Panc1 (cell line): ENCODE results near the gene AGBL3. TPM values are rescaled to one million over a fixed set of nuclear protein-coding genes. Genes with fewer than 3 reads are reported as not detected.

Experiments
- ATAC-seq: fragments of 200-7000 bp; cut with Tn5 transposase; 2 replicates; pipeline ENCODE4 v1.9.1; 2020; ENCODE audit warnings: mild to moderate bottlenecking, moderate library complexity
- BruUV-seq: library from RNA; stranded (reverse); fragments of 400-500 nt; replicated peaks from 2 replicates; lab custom pipeline; 2021; lab: Mats Ljungman, UMichigan
- CTCF ChIA-PET: fragments of 300-600 bp; sonication (Branson Sonifier 250); formaldehyde crosslinking; loops from one replicate; lab custom pipeline; 2022; ENCODE audit warnings: antibody characterized with exemption; lab: Charles Lee
- POLR2A ChIA-PET: fragments of 300-600 bp; sonication (Branson Sonifier 250); formaldehyde crosslinking; loops from one replicate; lab custom pipeline; 2022; ENCODE audit warnings: antibody characterized with exemption; lab: Charles Lee
- DNase-seq: peaks from one replicate; pipeline ENCODE4 v3.0.0-alpha.2; 2010; ENCODE audit warnings: low read depth, low spot score
- H3K27ac ChIP-seq: 2 replicates; pipeline ENCODE4 v1.5.1; 2011; ENCODE audit warnings: mild to moderate bottlenecking, low read length, inconsistent platforms
- H3K27me3 ChIP-seq: fragments of 200-500 bp; sonication (Bioruptor generic); 2 replicates; pipeline ENCODE4 v1.6.0; 2014; ENCODE audit warnings: low read length, inconsistent platforms; ENCODE audit not compliant: control insufficient read depth, insufficient read depth
- H3K36me3 ChIP-seq: fragments of 200-500 bp; sonication (Bioruptor generic); 2 replicates; pipeline ENCODE4 v1.5.1; 2014; ENCODE audit warnings: inconsistent platforms, mild to moderate bottlenecking, low read length, moderate library complexity; ENCODE audit not compliant: control insufficient read depth, insufficient read depth
- H3K4me1 ChIP-seq: 2 replicates; pipeline ENCODE4 v1.5.1; 2011; ENCODE audit warnings: inconsistent platforms, mild to moderate bottlenecking, low read length, moderate library complexity; ENCODE audit not compliant: control insufficient read depth, insufficient read depth
- H3K4me3 ChIP-seq, 2 experiments: 2 replicates each; pipeline ENCODE4 v1.5.1; 2011 to 2012; ENCODE audit warnings: low read depth in 2 of 2, low read length in 2 of 2, mild to moderate bottlenecking in 2 of 2, inconsistent platforms in 1 of 2, moderate library complexity in 1 of 2
- H3K9me3 ChIP-seq: fragments of 200-500 bp; sonication (Bioruptor generic); 2 replicates; pipeline ENCODE4 v1.5.1; 2014; ENCODE audit warnings: low read depth, mild to moderate bottlenecking, inconsistent platforms, low read length, moderate library complexity; ENCODE audit not compliant: control insufficient read depth, insufficient read depth
- POLR2AphosphoS5 ChIP-seq: IDR thresholded peaks from 2 replicates; pipeline ENCODE4 v1.6.1; 2012; ENCODE audit warnings: mild to moderate bottlenecking, low read depth, low read length, moderate library complexity
- SIN3A ChIP-seq: IDR thresholded peaks from 2 replicates; pipeline ENCODE4 v1.6.1; 2012; ENCODE audit warnings: low read depth, mild to moderate bottlenecking, low read length, moderate library complexity, borderline replicate concordance; ENCODE audit not compliant: insufficient read depth
- TCF7L2 ChIP-seq: IDR thresholded peaks from 2 replicates; pipeline ENCODE4 v1.6.1; 2011; ENCODE audit warnings: mild to moderate bottlenecking, low read depth, low read length, inconsistent platforms
- in situ Hi-C: cut with HindIII; loops from 2 replicates; pipeline ENCODE4 v1.10.0; 2016; ENCODE audit warnings: low sequenced_read_pairs, low pct_unique_long_range_greater_than_20kb
- intact Hi-C: fragments of 100-400 bp; cut with micrococcal nuclease; formaldehyde crosslinking; loops from one replicate; pipeline ENCODE4 v1.10.0; 2022; ENCODE audit not compliant: unreplicated experiment
- total RNA-seq: library from RNA; stranded (reverse); gene quantifications from one replicate; pipeline ENCODE4 v1.2.1, GENCODE V29; 2021; ENCODE audit not compliant: unreplicated experiment
- TF ChIP-seq, protein P1 (sequence below): fragments of 450-650 bp; IDR thresholded peaks from 2 replicates; pipeline ENCODE4 v1.5.1; 2017; ENCODE audit warnings: mild to moderate bottlenecking
- TF ChIP-seq, protein P2 (sequence below), 2 experiments: IDR thresholded peaks; 2 replicates each; pipeline ENCODE4 v1.6.1; 2011 to 2012; ENCODE audit warnings: low read depth in 2 of 2, control low read depth in 1 of 2, low read length in 1 of 2, mild to moderate bottlenecking in 1 of 2, moderate library complexity in 1 of 2; ENCODE audit not compliant: insufficient read depth in 1 of 2

AGBL3 gene
- total RNA-seq, 1 experiment from 2014 or later, result 2.5 TPM

DNA sequence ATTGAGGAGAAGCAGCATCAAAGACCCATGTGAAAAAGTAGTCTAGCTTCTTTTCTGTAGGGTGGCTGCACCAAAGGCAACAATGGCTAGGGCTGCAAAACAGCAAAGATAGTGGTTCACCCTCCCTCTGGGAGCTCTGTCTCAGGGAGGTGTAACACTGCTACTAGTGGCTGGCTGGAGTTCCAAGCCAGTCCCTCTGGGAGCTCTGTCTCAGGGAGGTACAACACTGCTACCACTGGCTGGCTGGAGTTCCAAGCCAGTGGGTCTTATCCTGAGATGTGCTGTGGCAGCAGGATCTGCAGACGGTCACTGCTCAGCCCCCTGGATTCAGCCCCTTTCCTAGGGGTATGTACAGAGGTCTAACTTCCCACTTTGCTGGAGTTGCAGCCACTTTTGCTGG, 123.7 kb downstream of the AGBL3 start:
- intact Hi-C loops, result no loop called here
- ATAC-seq (no peak), DNase-seq (no peak)
- H3K4me1 ChIP-seq, result no peaks in the 10 kb centered on the region
- no peaks in the 10 kb centered on the region for H3K9me3 ChIP-seq
- H3K27ac ChIP-seq, result no peak overlapping the region
- in situ Hi-C loops, result no loop called here
- TF ChIP-seq, protein P1, sequence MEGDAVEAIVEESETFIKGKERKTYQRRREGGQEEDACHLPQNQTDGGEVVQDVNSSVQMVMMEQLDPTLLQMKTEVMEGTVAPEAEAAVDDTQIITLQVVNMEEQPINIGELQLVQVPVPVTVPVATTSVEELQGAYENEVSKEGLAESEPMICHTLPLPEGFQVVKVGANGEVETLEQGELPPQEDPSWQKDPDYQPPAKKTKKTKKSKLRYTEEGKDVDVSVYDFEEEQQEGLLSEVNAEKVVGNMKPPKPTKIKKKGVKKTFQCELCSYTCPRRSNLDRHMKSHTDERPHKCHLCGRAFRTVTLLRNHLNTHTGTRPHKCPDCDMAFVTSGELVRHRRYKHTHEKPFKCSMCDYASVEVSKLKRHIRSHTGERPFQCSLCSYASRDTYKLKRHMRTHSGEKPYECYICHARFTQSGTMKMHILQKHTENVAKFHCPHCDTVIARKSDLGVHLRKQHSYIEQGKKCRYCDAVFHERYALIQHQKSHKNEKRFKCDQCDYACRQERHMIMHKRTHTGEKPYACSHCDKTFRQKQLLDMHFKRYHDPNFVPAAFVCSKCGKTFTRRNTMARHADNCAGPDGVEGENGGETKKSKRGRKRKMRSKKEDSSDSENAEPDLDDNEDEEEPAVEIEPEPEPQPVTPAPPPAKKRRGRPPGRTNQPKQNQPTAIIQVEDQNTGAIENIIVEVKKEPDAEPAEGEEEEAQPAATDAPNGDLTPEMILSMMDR, result no peak
- TF ChIP-seq POLR2AphosphoS5 (no peak), TCF7L2 (no peak), SIN3A (no peak)
- TF ChIP-seq, protein P2, sequence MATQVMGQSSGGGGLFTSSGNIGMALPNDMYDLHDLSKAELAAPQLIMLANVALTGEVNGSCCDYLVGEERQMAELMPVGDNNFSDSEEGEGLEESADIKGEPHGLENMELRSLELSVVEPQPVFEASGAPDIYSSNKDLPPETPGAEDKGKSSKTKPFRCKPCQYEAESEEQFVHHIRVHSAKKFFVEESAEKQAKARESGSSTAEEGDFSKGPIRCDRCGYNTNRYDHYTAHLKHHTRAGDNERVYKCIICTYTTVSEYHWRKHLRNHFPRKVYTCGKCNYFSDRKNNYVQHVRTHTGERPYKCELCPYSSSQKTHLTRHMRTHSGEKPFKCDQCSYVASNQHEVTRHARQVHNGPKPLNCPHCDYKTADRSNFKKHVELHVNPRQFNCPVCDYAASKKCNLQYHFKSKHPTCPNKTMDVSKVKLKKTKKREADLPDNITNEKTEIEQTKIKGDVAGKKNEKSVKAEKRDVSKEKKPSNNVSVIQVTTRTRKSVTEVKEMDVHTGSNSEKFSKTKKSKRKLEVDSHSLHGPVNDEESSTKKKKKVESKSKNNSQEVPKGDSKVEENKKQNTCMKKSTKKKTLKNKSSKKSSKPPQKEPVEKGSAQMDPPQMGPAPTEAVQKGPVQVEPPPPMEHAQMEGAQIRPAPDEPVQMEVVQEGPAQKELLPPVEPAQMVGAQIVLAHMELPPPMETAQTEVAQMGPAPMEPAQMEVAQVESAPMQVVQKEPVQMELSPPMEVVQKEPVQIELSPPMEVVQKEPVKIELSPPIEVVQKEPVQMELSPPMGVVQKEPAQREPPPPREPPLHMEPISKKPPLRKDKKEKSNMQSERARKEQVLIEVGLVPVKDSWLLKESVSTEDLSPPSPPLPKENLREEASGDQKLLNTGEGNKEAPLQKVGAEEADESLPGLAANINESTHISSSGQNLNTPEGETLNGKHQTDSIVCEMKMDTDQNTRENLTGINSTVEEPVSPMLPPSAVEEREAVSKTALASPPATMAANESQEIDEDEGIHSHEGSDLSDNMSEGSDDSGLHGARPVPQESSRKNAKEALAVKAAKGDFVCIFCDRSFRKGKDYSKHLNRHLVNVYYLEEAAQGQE (IDR thresholded peaks at IDR 0.05; ENCODE audit: insufficient read depth in 1 of 2, low read depth in 2 of 2, low read length in 1 of 2), result no peak
- H3K36me3 ChIP-seq, result no peaks in the 10 kb centered on the region
- no TSS peak for BruUV-seq
- no peak overlapping the region for H3K4me3 ChIP-seq
- CTCF ChIA-PET, result no interaction called here
- POLR2A ChIA-PET, result no interaction called here
- no peaks in the 10 kb centered on the region for H3K27me3 ChIP-seq

DNA sequence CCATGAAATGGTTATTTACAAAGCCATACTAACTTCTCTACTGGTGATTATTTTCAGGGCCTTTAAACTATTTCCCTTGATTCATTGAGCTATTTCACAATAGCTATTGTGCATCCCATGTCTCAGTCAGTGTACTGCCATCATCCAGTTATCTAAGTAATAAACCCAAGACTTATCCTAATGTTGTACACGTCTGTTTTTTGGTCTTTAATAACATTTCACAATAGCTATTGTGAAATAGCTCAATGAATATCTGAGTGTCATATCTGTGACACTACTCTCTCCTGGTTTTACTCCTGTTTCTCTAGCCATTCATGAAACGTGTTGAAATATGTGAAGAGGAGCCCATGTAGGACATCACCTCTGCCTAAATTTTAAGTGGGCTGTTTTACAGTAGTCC, 125.1 kb downstream of the AGBL3 start:
- no peaks in the 10 kb centered on the region for H3K4me1 ChIP-seq
- ChIA-PET POLR2A (no interaction called here), CTCF (no interaction called here)
- TF ChIP-seq, protein P1, result no peak
- TF ChIP-seq POLR2AphosphoS5, result no peak
- no peak for TF ChIP-seq SIN3A
- TF ChIP-seq TCF7L2, result no peak
- TF ChIP-seq, protein P2 (IDR thresholded peaks at IDR 0.05; ENCODE audit: insufficient read depth in 1 of 2, low read depth in 2 of 2, low read length in 1 of 2), result no peak
- no peaks in the 10 kb centered on the region for H3K9me3 ChIP-seq
- no peaks in the 10 kb centered on the region for H3K27me3 ChIP-seq
- ATAC-seq, result no peak
- in situ Hi-C loops, result no loop called here
- H3K4me3 ChIP-seq, result no peak overlapping the region
- DNase-seq, result no peak
- intact Hi-C loops, result no loop called here
- no peak overlapping the region for H3K27ac ChIP-seq
- BruUV-seq, result no TSS peak
- H3K36me3 ChIP-seq, result no peaks in the 10 kb centered on the region
